Measurements from ENCODE around the gene UBB.

Gene UBB

DNA sequence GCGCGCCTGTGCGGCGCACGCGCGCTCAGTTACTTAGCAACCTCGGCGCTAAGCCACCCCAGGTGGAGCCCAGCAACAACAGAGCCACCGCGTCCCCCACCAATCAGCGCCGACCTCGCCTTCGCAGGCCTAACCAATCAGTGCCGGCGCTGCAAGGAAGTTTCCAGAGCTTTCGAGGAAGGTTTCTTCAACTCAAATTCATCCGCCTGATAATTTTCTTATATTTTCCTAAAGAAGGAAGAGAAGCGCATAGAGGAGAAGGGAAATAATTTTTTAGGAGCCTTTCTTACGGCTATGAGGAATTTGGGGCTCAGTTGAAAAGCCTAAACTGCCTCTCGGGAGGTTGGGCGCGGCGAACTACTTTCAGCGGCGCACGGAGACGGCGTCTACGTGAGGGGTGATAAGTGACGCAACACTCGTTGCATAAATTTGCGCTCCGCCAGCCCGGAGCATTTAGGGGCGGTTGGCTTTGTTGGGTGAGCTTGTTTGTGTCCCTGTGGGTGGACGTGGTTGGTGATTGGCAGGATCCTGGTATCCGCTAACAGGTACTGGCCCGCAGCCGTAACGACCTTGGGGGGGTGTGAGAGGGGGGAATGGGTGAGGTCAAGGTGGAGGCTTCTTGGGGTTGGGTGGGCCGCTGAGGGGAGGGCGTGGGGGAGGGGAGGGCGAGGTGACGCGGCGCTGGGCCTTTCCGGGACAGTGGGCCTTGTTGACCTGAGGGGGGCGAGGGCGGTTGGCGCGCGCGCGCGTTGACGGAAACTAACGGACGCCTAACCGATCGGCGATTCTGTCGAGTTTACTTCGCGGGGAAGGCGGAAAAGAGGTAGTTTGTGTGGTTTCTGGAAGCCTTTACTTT is at the start of gene UBB:
UBB (plus strand) TSS at position 452 of the 856 bp plus-strand sequence. CDS start 817 bp downstream, outside the sequence.
- peak; percentile 97 for FAIRE-seq

DNA sequence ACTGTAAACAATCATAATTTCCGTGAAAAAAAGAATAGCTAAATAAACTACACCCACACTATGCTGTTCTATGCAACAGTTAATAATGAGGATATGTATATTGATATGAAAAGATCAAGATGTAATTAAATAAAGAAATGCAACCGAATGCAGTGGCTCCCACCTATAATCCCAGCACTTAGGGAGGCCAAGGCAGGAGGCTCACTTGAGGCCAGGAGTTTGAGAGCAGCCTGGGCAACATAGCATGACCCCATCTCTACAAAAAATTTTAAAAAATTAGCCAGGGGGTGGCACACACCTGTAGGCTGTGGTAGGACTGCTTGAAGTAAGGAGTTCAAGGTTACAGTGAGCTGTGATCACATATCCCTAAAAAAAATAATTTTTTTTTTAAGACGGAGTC is 42.5 kb upstream of the UBB start:
- FAIRE-seq = no peak

DNA sequence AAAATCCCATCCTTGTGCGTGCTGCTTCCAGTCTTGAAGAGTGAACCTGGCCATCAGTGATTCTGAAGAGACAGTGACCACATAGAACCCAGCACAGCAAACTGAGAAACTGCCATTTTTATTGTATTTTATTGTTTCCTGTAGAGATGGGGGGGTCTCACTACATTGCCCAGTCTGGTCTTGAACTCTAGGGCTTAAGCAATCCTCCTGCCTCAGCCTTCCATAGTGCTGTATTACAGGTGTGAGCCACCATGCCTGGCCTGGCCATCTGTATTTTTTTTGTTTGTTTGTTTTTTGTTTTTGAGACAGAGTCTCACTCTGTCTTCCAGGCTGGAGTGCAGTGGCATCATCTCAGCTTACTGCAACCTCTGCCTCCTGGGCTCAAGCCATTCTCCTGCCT is 41.5 kb upstream of the UBB start:
- no peak for FAIRE-seq

DNA sequence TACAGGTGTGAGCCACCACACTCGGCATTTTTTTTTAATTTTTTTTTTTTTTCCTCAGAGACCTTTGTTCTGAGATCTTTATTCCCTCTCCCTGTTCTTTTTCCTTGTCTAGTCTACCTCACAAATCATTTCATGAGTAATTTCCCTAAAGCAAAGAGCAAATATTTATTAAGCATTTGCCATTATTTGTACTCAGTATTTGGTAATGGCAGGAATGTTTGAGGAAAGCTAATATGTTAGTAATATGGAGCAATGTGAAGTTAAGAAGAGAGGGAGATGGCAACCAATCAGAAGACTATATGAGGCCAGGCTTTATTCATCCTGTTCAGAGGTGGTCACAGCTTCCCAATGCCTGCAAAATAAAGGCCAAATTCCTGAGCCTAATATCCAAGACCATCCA is 40.9 kb upstream of the UBB start:
- no peak for FAIRE-seq

DNA sequence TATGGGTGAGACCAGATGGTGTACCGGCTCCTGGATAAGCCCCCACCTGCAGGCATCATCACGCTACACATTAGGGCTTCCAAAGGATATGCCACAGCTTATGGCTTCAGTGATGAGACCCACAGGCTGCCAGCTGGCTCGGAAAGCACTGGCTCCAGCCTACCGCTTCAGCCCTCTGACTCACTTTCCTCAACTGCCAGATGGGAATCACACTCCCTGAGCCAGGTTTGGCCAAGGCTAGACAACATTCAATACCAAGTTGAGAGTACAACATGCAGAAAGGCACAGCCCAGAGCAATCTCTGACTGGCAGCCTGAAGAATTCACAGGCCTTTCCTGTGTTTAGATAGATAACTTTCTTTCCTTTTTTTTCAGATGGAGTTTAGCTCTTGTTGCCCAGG is 37.9 kb upstream of the UBB start:
- no peak for FAIRE-seq

DNA sequence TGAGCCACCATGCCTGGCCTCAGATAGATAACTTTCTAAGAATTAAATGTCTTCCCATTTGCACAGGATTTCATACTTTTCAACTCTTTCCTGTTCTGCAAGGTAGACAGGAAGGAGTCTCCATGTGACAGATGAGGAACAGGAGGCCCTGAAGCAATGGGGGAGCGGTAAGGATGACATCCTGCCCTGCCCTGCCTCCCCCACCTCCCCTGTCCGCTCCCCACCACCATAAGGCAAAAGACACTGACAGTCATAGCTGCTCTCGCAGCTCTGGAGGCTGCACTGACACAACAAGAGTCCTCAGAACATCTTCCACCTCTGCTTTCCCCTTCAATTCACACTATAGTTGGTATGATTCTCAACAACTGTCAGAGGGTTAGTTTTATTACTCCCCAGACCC is 37.3 kb upstream of the UBB start:
- no peak for FAIRE-seq

DNA sequence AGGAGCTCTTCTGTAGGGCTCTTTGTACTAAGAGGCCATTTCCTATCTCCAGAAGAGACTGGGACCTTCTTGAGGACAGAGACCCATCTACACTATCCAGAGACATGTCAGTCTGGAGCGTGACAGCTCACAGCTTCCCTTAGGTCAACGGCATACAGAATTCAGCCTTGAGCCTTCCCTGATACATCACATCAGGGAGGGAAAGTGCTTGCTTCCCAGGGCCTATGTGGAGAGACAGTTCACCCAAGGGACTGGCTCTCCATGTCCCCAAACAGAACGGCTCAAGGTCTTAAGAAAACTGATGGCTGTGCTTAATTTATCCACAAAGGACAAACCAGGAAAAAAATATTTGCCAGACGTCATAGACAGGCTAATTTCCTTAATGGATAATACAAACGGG is 35.3 kb upstream of the UBB start:
- no peak for FAIRE-seq

DNA sequence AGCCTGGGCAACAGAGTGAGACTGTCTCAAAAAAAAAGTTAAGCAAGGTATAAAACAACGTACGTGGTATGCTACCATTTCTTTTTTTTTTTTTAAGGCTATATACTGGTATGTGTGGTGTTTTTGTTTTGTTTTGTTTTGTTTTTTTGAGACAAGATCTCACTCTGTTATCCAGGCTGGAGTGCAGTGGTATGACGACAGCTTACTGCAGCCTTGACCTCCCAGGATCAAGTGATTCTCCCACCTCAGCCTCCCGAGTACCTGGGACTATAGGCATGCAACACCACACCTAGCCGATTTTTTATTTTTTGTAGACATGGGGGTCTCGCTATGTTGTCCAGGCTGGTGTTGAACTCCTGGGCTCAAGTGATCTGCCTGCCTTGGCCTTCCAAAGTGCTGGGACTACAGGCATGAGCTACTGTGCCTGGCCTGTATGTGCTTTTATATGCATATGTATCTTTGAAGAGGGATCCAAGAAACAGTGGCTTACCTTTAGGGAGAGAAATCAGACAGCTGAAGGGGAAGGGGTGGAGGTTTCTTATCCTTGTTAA is 34.1 kb upstream of the UBB start:
- no peak for FAIRE-seq

DNA sequence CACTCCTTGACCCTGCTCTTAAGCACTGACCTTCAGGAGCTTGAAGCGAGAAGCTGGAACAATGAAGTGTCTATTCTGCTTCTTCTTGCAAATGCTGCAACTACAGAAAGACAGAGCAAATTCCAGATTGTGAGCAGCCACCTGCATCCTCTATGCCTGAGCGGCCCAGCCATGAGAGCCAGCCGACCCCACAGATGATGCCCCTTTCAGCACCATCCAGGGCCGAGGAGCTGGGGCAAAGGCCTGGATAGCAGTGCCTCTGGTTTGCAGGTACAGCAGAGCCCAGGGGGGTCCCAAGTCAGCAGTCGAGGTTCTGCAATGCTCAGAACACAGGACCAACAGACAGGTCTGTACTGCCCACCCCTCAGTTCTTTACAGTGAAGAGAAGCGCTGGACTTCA is 32.3 kb upstream of the UBB start:
- no peak for FAIRE-seq

DNA sequence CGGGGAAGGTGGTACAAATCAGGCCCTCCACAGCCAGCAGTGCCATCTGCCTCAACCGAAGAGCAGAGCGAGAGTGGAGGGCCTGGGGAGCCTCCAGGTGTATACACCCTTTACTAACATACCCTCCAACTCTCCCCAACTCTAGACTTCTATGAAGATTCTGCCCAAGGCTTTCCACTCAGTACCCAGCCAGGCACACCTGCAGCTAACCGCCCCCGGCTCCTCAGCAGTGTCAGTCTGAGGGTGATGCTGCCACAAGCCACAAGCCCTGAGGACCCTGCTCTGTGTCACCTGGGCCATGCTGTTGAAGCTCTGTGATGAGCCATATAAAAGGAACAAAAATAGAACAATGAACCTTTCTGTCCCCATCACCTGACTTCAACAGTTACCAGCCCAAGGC is 31.5 kb upstream of the UBB start:
- no peak for FAIRE-seq

DNA sequence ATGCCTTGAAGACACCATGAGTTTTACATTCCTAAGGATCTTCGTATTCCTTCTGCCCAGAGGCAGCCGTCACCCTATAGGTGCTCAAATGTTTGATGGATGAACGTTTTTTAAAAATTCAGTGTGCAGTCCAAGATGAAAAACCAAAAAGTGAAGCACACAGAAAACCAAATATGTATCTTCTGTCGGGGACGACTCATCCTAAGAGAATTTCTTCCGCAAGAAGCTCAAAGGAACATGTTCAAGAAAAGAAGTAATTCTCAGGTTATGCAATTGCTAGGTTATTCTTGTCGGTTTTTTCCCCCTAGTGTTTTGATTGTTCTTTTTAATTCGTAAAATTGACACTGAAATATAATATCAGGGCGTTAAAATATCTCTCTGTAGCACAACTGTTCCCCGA is 29.1 kb upstream of the UBB start:
- no peak for FAIRE-seq

DNA sequence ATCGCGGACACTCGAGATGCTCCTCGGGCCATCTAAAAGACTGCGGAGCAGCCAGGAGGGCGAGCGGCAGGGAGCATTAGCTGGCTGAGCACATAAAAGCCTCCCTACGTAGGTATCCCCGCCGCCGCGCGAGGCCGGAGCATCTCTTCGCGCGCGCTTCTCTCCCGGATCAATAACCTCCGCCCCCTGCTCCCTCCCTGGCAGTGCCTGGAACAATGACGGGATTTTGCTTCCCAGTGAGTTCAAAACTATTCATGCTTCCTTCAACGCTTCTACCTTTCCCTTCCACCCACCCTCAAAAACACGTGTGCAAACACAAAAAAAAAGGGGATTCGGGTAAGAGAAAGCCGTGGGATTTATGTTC is 28.6 kb upstream of the UBB start:
- FAIRE-seq = no peak

DNA sequence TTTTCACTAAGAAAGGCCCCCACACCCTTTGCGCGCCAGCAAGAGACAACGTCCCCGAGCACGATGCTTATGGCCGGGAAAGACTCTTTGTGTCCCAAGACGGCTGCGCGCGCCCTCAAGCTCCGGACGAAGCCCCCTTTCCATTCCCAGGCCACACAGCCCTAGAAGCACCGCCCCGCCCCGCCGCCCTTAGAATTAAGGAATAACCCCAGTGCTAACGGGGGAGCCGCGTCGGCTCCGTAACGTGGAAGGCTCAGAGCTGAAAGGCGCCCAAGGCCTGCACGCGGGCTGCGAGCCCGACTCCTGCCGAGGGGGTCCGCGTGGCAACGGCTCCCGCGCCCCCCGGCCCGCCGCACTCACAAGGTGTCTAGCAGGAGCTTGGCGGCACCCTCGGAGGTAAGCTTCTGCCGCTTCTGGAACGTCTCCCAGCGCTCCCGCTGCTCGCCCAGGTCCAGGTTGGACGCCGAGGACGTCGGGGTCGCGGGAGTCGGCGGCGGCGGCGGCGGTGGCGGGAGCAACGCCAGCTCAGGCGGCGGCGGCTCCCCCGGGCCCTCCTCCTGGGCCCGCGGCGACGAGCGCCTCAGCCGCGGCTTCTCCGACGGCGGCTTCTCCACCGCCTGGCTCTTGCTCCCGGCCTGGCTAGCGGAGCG is 28.1 kb upstream of the UBB start:
- FAIRE-seq = no peak

DNA sequence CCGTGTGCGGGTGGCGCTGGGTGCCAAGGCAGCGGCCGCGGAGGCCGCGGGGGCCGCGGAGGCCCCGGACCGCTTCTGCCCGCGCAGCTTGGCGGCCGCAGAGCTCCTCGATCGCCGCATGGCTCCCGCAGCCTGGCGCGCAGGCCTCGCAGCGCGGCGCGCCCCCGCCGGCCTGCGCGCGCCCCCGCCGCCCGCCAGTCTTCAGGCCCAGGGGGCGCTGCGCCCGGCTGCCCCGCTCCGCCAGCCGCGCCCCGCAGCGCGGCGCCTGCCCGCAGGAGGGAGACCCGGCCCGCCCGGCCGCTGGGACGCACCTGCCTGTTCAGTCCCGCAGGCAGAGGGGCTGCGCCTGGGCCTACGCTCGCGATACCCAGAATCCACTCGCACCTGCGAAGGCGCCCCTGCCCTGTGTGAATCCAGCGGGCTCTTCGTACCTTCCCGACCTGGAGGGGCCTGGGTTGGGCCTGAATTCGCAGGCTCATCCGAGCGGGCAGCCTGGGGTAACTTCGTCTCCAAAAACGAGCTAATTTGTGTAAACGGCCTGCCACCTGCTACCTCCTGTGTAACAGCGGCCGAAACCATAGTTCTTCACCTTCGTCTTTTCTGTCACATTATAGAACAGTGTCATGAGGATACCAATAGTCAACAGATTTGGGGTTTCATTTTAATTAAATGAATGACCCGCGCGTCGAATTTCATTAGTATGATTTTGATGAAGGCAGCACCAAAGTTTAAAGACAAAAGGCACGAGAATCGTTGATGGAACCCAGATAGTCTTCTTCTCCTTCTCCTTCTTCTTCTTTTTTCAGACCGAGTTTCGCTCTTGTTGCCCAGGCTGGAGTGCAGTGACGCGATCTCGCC is 27.3 kb upstream of the UBB start, which contains the start of gene CENPV:
CENPV (minus strand) TSS at position 153 of the 858 bp plus-strand sequence; CDS start at position 120, 33 bp downstream.
- no peak for FAIRE-seq

DNA sequence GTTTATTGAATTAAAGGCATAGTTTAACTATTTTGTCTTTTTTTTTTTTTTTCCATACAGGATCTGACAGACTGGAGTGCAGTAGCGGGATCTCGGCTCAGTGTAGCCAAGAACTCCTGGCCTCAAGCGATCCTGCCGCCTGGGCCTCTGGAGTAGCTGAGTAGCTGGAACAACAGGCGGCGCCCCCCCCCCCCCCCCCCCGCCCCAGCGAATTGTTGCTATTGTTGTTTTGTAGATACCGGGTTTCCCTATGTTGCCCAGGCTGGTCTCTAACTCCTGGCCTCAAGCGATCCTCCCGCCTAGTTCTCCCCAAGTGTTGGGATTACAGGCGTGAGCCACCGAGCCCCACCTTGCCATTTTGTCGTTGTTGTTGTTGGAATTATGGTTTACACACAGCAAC is 26.3 kb upstream of the UBB start:
- FAIRE-seq = no peak

DNA sequence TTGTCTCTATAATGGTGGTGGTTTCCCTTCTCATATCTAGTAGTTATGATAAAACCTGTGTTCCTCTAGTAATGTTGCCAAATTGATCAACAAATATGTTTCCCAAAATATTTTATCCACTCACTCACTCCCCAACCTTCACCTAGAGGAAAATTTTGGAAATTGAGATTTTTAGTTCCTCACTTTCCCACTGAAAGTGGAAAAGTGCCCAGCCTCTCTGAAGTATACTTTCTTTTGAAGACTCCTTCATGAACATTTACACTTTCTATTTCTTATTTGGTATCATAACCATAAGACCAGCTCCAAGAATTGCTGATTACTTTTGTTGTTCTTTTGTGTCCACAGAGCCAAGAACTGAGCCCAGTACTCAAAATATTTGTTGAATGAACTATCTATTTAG is 22.5 kb upstream of the UBB start:
- FAIRE-seq = no peak

DNA sequence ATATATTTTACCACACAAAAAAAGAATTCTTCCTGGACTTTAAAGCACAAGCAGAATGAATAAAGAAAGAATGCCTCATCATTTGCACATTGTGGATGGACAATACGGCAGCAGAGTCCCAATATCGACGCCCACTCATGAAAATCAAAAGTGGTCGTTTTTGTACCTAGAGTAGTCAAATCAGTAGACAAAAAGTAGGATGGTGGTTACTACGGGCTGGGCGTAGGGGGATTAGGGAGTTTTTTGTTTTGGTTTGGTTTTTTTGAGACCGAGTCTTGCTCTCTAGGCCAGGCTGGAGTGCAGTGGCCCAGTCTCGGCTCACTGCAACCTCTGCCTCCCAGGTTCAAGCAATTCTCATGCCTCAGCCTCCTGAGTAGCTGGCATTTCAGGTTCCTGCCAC is 19.0 kb upstream of the UBB start:
- FAIRE-seq = no peak

DNA sequence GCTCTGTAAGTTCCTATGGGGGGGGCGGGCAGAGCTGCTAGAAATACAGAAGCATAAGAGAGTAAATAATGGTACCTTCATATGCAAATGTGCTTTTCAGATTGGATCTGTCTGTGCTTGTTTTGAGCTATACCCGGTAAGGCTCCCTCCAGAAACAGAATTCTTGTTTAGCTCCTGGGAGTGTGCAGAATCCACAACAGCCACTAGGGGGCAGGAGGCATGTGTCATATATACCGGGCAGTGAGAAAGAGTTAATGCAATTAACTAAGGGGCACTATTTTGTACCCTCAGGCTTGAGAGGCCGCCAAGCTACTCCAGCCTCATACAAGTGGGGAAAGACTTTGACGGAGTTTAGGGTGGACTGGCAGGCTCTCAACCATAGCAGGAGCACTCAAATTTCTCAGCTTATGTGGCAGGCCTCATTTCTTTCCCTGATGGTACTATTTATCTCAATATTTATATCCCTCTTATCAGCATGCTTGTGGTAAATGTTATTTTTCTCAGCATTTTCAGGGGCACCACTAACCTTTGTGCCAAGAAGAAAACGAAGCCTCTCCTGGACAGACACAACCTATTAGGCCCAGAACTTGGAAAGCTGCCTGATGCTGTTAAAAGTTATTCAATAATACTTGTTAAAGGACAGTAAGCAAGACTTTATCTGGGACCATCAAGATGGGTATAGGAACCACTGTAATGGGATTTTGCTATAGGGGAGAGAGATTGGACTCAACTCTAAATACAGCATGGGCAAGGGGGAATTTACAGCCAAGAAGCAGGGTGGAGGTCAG is 16.9 kb upstream of the UBB start:
- no peak for FAIRE-seq

DNA sequence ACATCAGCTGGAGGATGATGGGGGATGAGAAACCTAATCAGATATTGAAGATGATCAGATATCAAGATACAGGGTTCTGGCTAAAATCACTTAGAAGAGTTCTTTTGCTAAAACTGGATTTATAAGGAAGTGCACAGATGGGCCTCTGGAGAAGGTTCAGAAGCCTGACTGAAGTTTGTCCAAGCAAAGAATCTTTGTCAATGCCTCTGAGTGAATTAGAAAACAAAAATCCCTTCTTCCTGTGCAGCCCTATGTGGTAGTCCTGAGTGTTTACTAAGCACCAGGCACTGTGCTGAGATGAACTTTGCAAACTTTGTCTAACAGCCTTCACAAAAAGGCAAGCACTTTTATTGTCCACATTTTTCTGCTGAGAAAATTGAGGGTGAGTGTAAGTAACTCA is 16.3 kb upstream of the UBB start:
- FAIRE-seq = no peak

DNA sequence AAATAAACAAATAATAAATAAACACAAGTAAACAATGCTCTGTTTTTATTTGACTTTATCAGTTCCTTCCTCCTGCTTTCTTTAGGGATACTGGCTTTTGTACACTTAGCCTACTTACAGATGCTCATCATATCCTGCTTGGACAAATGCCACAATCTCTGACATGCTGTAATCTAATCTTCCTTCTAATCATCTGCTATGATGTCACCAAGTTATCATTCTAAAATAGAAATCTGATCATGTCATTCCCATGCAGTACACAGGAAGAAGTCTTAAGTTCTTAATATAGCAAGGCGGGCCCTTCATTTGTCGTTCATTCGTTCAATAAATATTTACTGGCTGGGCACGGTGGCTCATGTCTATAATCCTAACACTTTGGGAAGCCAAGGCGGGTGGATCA is 9.1 kb upstream of the UBB start:
- no peak for FAIRE-seq

DNA sequence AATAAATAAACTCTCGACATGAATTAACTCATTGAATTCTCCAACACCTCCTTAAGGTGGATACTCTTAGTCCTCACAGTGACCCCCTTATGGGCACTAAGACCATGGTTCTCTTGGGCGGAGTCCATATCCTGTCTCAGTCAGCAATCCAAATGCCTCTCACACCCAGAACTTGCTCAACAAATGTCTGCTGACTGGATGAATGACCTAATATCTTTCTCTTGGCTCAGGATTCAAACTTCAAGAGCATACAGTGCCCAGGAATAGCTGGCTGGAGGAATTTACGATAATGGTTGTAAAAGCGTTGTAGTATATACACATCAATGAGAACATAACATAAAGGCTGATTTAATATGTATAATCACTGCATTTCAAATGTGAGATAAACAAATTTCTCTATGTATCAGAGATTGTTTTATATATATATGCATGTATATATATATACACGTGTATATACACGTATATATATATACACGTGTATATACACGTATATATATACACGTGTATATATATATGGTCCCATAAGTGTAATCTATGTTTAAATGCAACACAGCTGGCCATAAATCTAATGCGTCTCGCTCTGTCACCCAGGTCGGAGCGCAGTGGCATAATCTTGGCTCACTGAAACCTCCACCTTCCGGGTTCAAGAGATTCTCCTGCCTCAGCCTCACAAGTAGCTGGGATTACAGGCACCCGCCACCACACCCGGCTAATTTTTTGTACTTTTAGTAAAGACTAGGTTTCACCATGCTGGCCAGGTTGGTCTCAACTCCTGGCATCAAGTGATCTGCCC is 6.5 kb upstream of the UBB start:
- no peak for FAIRE-seq

DNA sequence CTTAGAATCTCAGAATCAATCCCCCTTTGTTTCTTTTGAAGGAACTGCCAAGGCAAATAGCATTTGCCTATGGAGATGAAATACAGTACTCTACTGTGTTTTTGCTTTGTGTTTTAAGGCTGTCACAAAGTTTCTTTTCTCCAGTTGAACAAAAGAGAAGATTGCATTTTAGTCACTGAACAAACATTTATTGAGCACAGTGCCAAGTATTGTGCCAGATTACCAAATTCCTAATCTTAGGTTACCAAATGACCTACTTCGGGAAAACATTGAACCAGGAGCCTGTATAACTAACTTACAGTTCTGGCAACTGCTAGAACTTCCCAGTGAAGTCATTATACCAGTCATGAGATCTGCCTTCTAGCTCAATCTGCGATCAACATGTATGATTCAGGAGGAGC is 3.0 kb upstream of the UBB start:
- no peak for FAIRE-seq

Measured in A204.1 (cell line).